NCI-H2227 treated with DMSO at 0.1 percent for 48 hours (cell line): ENCODE results near the gene PCED1B.
"Not testable (repeated sequence)": the region's sequence is repeated elsewhere in the genome, so short reads cannot be mapped to it uniquely, and the experiment has no call there.

ENCODE experiments used
- DNase-seq: peaks from one replicate; lab custom pipeline; 2025; lab: John Stamatoyannopoulos, UW

Gene PCED1B

DNA sequence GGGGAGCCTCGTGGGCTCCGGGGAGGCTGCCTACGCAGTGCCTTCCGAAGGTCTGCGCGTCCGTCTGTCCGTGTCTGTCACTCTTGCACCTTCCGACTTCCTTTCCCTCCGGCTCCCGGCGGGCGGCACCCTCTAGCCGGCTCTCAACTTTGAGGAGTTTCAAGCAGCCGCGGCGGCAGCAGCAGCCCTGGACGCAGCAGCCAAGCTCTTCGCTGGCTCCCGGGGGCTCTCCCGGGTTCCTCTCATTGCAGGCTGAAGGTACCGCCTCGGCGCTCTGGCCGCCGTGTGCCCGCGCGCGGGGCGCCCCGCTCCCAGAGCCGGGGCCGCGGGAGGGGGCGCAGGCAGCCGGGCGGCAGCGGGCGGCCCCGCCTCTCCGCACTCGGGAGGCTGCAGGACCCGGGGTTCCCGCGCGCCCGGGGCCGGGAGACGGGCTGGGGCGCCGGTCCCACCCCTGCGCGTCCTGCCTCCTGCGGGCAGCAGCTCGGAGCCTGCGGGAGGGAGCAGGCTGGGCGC, at the start of gene PCED1B, which contains the start of gene AMIGO2:
Gene PCED1B (plus strand): TSS at position 154 of the 513 bp plus-strand sequence. CDS start 155,443 bp downstream, outside the sequence.
Gene AMIGO2 (minus strand): TSS at position 492 of the 513 bp plus-strand sequence. CDS start 957 bp downstream, outside the sequence.
- DNase-seq: no peak

DNA sequence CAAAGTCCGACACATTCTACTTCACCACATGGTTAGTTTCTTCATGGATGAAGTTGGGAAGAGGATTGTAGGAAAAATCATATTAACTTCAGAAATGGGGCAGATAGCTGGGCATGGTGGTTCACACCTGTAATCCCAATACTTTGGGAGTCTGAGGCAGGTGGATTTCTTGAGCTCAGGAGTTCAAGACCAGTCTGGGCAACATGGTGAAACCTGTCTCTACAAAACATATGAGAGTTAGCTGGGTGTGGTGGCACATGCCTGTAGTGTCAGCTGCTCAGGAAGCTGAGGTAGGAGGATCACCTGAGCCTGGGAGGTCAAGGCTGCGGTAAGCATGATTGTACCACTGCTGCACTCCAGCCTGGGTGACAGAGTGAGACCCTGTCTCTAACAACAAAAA, 49.5 kb upstream of the PCED1B start:
- no peak for DNase-seq

DNA sequence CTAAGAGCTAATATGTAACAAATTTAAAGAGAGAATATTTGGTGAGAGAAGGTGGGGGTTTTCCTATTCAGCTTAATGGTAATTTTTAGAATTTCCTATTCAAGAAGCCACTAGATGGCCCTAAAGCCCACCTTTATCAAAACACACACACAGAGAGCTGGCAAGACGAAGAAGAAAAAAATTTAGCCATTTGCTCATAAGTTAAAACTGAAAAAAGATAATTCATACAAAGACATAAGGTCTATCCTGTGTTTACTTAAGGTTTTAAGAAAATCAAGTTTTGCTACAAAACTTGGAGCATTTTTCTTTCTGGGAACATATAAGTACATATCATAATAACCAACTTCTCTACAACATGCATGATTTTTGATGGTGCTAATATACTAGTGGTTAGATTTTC, 46.8 kb upstream of the PCED1B start:
- DNase-seq: peak; percentile 14

DNA sequence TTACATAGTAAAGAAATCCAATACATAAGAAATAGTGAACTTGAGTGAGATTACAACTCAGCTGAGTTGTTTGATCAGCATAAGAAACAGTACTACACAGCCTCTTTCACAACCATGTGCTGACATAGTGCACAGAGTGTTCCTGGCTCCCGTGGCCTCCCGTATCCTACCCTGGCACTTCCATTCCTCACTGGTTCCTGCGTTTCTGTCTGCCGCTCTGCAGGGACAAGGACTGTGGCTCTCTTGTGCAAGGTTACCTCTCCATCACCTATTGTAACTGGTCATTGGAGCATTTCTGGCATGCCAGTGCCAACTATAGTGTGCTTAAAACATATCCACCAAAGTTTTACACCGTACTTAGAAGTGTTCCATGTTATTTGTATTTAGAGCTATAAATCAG, 46.3 kb upstream of the PCED1B start:
- no peak for DNase-seq

GRCh38 chr12:47033789-47034555, 45.4 kb upstream of the PCED1B start:
- DNase-seq: no peak

DNA sequence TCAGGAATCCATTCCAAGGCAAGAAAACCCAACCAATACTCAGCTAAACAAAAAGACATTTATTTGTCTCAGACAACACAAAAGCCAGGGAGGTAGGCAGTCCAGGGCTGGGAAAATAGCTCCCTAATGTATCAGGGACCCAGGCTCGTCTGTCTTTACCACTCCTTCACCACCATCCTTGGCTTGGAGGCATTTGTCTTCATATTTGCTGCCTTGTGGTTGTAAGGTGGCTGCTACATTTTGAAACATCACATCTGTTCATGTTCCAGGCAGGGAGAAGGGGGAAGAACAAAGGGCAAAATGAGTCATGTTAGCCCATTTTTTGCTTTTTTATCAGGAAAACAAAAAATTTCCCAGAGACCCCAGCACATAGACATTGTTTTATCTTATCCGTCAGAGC, 44.8 kb upstream of the PCED1B start:
- DNase-seq: no peak

GRCh38 chr12:47035484-47035883, 43.9 kb upstream of the PCED1B start:
- no peak for DNase-seq

GRCh38 chr12:47038270-47038748, 41.1 kb upstream of the PCED1B start:
- DNase-seq: no peak

DNA sequence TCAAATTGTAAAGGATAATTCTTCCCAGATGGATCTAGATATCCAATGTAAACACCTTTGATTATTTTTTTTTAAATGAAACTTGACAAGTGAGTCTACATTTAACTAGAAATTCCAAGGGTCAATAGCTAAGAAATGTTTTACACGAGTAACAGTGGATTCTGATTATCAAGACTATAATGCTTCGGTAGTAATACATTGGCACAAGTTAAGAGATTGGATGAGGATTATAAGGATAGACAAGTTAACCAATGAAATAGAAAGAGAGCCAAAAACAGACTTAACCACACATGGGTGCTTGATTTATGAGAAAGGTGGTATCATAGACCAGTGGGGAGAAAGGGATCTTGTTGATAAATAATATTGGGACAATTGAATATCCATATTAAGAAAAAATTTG, 40.3 kb upstream of the PCED1B start:
- no peak for DNase-seq

DNA sequence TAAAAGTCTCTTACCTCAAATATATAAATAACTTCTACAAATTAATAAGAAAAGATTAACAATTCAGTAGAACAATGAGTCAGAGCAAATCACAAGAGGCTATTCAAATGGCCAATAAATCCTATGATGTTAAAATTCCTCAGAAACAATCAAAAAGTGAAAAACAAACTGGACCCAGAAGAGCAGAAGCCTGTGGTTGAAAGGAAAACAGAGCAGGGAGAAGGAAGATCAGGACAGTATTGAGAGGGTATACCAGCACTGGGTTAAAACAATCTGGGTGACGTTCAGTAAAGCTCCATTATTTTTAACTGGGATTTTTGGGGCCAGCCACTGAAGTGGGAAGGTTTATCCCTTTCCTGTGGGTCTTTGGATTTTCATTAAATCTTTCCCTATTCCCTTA, 39.7 kb upstream of the PCED1B start:
- no peak for DNase-seq

- no peak for DNase-seq
Observed at GRCh38 chr12:47041327-47041726, 38.1 kb upstream of the PCED1B start.

DNA sequence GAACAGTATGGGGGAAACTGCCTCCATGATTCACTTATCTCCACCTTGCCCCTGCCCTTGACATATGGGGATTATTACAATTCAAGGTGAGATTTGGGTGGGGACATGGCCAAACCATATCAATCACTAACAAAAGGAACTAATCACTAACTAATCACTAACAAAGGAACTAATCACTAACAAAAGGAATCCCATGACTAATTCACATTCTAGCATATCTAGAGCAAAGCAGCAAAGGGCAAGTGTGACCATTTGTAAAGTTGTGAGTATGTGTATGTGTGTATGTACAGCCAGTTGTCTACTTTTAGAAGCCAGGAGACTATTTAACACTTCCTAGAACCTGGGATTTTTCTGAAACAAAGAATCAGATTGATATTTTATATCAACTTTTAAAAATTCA, 30.9 kb upstream of the PCED1B start:
- DNase-seq: no peak

- DNase-seq: not testable (repeated sequence)
Observed at GRCh38 chr12:47051291-47051690, 28.1 kb upstream of the PCED1B start.

DNA sequence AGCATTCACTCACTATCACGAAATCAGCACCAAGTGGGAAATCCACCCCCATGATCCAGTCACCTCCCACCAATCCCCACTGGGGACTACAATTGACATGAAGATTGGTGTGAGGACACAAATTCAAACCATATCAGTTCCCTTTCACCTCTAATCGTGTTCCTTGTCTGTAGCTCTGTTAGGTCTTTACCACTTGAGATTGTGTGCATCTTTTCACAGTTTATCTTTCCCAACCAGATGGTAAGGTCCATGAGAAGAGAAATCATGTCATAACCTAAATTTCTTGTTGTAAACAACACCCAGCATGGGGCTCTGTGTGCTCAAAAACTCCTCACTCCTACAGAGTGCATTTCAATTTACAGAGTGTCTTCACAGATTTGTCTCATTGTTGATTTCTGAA, 27.1 kb upstream of the PCED1B start:
- DNase-seq: no peak

GRCh38 chr12:47053961-47054360, 25.5 kb upstream of the PCED1B start:
- no peak for DNase-seq

GRCh38 chr12:47054659-47055058, 24.8 kb upstream of the PCED1B start:
- DNase-seq: no peak

DNA sequence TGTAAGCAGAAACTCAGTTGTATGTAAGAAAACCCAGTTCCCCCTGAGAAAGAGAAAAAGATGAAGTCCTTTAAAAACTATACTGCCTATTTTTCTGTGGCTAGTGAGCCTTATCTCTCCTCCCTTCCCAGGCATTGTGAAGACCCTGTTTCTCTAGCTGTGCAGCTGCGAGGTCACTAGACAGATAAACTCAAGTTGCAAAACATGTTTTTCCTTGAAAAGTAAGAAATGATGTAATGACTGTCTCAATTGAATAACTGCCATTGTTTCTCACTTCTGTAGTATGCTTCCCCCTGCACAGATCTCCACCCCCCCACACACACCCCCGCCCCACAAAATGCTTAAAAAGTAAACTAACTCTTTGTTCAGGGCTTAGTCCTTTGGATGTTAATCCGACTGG, 23.6 kb upstream of the PCED1B start:
- DNase-seq: not testable (repeated sequence)

DNA sequence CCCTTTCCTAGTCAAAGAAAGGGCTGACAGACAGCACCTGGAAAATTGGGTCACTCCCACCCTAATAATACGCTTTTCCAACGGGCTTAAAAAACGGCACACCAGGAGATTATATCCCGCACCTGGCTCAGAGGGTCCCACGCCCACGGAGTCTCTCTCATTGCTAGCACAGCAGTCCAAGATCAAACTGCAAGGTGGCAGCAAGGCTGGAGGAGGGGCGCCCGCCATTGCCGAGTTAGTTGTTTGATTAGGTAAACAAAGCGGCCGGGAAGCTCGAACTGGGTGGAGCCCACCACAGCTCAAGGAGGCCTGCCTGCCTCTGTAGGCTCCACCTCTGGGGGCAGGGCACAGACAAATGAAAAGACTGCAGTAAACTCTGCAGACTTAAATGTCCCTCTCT, 22.5 kb upstream of the PCED1B start:
- not testable (repeated sequence) for DNase-seq

- not testable (repeated sequence) for DNase-seq
Observed at GRCh38 chr12:47058640-47059039, 20.8 kb upstream of the PCED1B start.

GRCh38 chr12:47065546-47065945, 13.9 kb upstream of the PCED1B start:
- DNase-seq: no peak

- DNase-seq: no peak
Observed at GRCh38 chr12:47066278-47067025, 13.0 kb upstream of the PCED1B start.

DNA sequence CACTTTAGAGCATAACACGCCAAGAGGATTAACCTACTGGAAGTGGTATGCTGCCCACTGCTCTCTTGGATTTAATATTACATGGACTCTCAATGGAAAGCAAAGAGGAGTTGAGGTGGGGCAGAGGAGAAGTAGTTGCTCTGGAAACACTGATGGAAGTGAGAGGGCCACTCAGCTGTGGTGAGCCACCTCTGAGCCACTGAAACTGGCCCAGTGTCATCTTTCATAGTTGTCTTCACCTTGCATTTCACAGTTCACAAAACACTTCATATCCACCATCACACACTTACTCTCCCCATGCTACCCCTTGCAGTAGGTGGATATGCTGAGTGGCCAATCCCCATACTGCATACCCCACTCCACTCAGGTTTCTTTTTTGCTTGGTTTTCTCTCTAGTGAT, 12.2 kb upstream of the PCED1B start:
- DNase-seq: no peak
